ENCODE results near the gene P2RX5.

GRCh38 chr17:3672571-3672970 lies 23.4 kb downstream of the P2RX5 start:
- TF ChIP-seq, protein P1, sequence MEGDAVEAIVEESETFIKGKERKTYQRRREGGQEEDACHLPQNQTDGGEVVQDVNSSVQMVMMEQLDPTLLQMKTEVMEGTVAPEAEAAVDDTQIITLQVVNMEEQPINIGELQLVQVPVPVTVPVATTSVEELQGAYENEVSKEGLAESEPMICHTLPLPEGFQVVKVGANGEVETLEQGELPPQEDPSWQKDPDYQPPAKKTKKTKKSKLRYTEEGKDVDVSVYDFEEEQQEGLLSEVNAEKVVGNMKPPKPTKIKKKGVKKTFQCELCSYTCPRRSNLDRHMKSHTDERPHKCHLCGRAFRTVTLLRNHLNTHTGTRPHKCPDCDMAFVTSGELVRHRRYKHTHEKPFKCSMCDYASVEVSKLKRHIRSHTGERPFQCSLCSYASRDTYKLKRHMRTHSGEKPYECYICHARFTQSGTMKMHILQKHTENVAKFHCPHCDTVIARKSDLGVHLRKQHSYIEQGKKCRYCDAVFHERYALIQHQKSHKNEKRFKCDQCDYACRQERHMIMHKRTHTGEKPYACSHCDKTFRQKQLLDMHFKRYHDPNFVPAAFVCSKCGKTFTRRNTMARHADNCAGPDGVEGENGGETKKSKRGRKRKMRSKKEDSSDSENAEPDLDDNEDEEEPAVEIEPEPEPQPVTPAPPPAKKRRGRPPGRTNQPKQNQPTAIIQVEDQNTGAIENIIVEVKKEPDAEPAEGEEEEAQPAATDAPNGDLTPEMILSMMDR (IDR thresholded peaks at IDR 0.05) = no peak
- TF ChIP-seq ZFX (IDR thresholded peaks at IDR 0.05; ENCODE audit: borderline replicate concordance) = no peak
